ENCODE data around the gene ZMAT2.
"Not testable (repeated sequence)": the region's sequence is repeated elsewhere in the genome, so short reads cannot be mapped to it uniquely, and the experiment has no call there.

- not testable (repeated sequence) for TF ChIP-seq CTCF (conservative IDR thresholded peaks at IDR 0.05); ZFX (IDR thresholded peaks at IDR 0.05)
Measured at GRCh38 chr5:140660371-140660770, 39.9 kb upstream of the ZMAT2 start.

Data from C4-2B (cell line).